ENCODE data around the gene SEMA3B. TPM values are rescaled to one million over a fixed set of nuclear protein-coding genes. Genes with fewer than 3 reads are reported as not detected.
A peak's percentile ranks its signal among the peaks of the same experiment; 100 is the strongest.

The SEMA3B gene
- total RNA-seq, 5 donors from 2014 or later (not counting 1 experiment from before 2014, with no cell fraction given), result 0.33 to 2.5 (median 1.5) TPM

- Histone ChIP-seq H3K9me3 (no peaks in the 10 kb centered on the region), H3K4me1 (ENCODE audit: control insufficient read depth in 1 of 2, extremely low read depth in 1 of 2, insufficient read depth in 2 of 2, low read length in 2 of 2) (peaks cover 48 to 100% of the 10 kb centered on the region in 2 experiments), H3K36me3 (ENCODE audit: control insufficient read depth in 2 of 2, extremely low read depth in 1 of 2, insufficient read depth in 1 of 2, low read length in 1 of 2) (peaks cover 4 to 47% of the 10 kb centered on the region in 2 donors), H3K4me3 (ENCODE audit: control insufficient read depth in 1 of 2, extremely low read depth in 1 of 2, low read length in 1 of 2) (peak overlapping the region; percentile 40 to 58), H3K27ac (ENCODE audit: low read length) (peak overlapping the region; percentile 82), H3K27me3 (replicated peaks in 1 of 2; ENCODE audit: control insufficient read depth in 2 of 2, extremely low read depth in 1 of 2, insufficient read depth in 2 of 2, low read length in 1 of 2) (no peaks in the 10 kb centered on the region)
- DNase-seq, result no peak
- no peaks in the 10 kb centered on the region for H3K27me3 Mint-ChIP-seq
- peaks cover 2% of the 10 kb centered on the region for H3K36me3 Mint-ChIP-seq
- no peaks in the 10 kb centered on the region for H3K9me3 Mint-ChIP-seq
- peak overlapping the region; percentile 71 to 78 (median 75) for H3K4me3 Mint-ChIP-seq
- ChIA-PET CTCF (no interaction called here), POLR2A (no interaction called here)
- peak overlapping the region; percentile 88 to 93 for H3K27ac Mint-ChIP-seq
- no peak for ATAC-seq (replicated peaks in 1 of 4)
- H3K4me1 Mint-ChIP-seq, result peaks cover 85 to 88% (median 85%) of the 10 kb centered on the region in 3 donors
- 92% methylated on average over 6 of the region's 16 CpGs for WGBS (ENCODE audit: insufficient coverage)
Observed at GRCh38 chr3:50245251-50245745, 23.6 kb upstream of the SEMA3B start.

GRCh38 chr3:50245831-50246516, 23.0 kb upstream of the SEMA3B start:
- Histone ChIP-seq H3K27ac (ENCODE audit: low read length) (peak overlapping the region; percentile 82), H3K27me3 (replicated peaks in 1 of 2; ENCODE audit: control insufficient read depth in 2 of 2, extremely low read depth in 1 of 2, insufficient read depth in 2 of 2, low read length in 1 of 2) (no peaks in the 10 kb centered on the region), H3K9me3 (no peaks in the 10 kb centered on the region), H3K36me3 (ENCODE audit: control insufficient read depth in 2 of 2, extremely low read depth in 1 of 2, insufficient read depth in 1 of 2, low read length in 1 of 2) (peaks cover 5 to 48% of the 10 kb centered on the region in 2 donors), H3K4me1 (ENCODE audit: control insufficient read depth in 1 of 2, extremely low read depth in 1 of 2, insufficient read depth in 2 of 2, low read length in 2 of 2) (peaks cover 44 to 100% of the 10 kb centered on the region in 2 experiments), H3K4me3 (ENCODE audit: control insufficient read depth in 1 of 2, extremely low read depth in 1 of 2, low read length in 1 of 2) (peak overlapping the region; percentile 40 to 58)
- no peaks in the 10 kb centered on the region for H3K9me3 Mint-ChIP-seq
- WGBS (ENCODE audit: insufficient coverage), result 2% methylated on average over 15 of the region's 25 CpGs
- peaks cover 84 to 89% (median 87%) of the 10 kb centered on the region in 3 donors for H3K4me1 Mint-ChIP-seq
- H3K27ac Mint-ChIP-seq, result peak overlapping the region; percentile 88 to 93
- ATAC-seq (replicated peaks in 1 of 4) (peak; percentile 84 to 92 (median 87)), DNase-seq (peak; percentile 84 to 99 (median 95))
- peaks cover 3% of the 10 kb centered on the region for H3K36me3 Mint-ChIP-seq
- POLR2A ChIA-PET, result interaction anchor here (0.8 to 1.4 kb wide), 3 partner anchors 7 to 51 kb away, joined by 3 to 8 read pairs (median 4); partner anchors contain the start of gene GNAI2 (in 1 of the 2)
- H3K27me3 Mint-ChIP-seq, result no peaks in the 10 kb centered on the region
- H3K4me3 Mint-ChIP-seq, result peak overlapping the region; percentile 71 to 78 (median 75)
- CTCF ChIA-PET, result interaction anchor here (0.6 to 1.9 kb wide), 31 partner anchors 8 to 1139 kb away, joined by 3 to 60 read pairs (median 4); partner anchors contain the start of genes GNAI2 (in 1 of the 2), HYAL3 (in 1 of the 2), IFRD2 (in 1 of the 2) and MANF (in 1 of the 2)

- H3K4me1 Mint-ChIP-seq, result peaks cover 85 to 89% (median 87%) of the 10 kb centered on the region in 3 donors
- peak overlapping the region; percentile 88 to 93 for H3K27ac Mint-ChIP-seq
Observed at GRCh38 chr3:50246517-50246954, 22.4 kb upstream of the SEMA3B start.

GRCh38 chr3:50248387-50248786, 20.6 kb upstream of the SEMA3B start:
- ATAC-seq (replicated peaks in 1 of 4) (no peak), DNase-seq (no peak)

More at GRCh38 chr3:50246517-50246954, 22.4 kb upstream of the SEMA3B start:
- 2% methylated on average over 6 of the region's 10 CpGs for WGBS (ENCODE audit: insufficient coverage)
- Histone ChIP-seq H3K27me3 (replicated peaks in 1 of 2; ENCODE audit: control insufficient read depth in 2 of 2, extremely low read depth in 1 of 2, insufficient read depth in 2 of 2, low read length in 1 of 2) (no peaks in the 10 kb centered on the region), H3K9me3 (no peaks in the 10 kb centered on the region), H3K36me3 (ENCODE audit: control insufficient read depth in 2 of 2, extremely low read depth in 1 of 2, insufficient read depth in 1 of 2, low read length in 1 of 2) (peaks cover 5 to 48% of the 10 kb centered on the region in 2 donors), H3K27ac (ENCODE audit: low read length) (peak overlapping the region; percentile 82), H3K4me3 (ENCODE audit: control insufficient read depth in 1 of 2, extremely low read depth in 1 of 2, low read length in 1 of 2) (peak overlapping the region; percentile 40 to 58), H3K4me1 (ENCODE audit: control insufficient read depth in 1 of 2, extremely low read depth in 1 of 2, insufficient read depth in 2 of 2, low read length in 2 of 2) (peaks cover 39 to 100% of the 10 kb centered on the region in 2 experiments)
- ATAC-seq (replicated peaks in 1 of 4) (peak; percentile 83 to 91 (median 88)), DNase-seq (peak; percentile 48 to 90 (median 79))
- H3K36me3 Mint-ChIP-seq, result peaks cover 7% of the 10 kb centered on the region
- H3K9me3 Mint-ChIP-seq, result no peaks in the 10 kb centered on the region
- peak overlapping the region; percentile 71 to 78 (median 75) for H3K4me3 Mint-ChIP-seq
- ChIA-PET CTCF (interaction anchor here (0.6 to 1.9 kb wide), 32 partner anchors 9 to 1139 kb away, joined by 3 to 60 read pairs (median 4); partner anchors contain the start of genes GNAI2 (in 1 of the 2), HYAL3 (in 1 of the 2), IFRD2 (in 1 of the 2) and MANF (in 1 of the 2)), POLR2A (interaction anchor here (0.8 to 1.4 kb wide), 4 partner anchors 8 to 52 kb away, joined by 3 to 8 read pairs (median 4); partner anchors contain the start of gene GNAI2 (in 1 of the 2))
- no peaks in the 10 kb centered on the region for H3K27me3 Mint-ChIP-seq

GRCh38 chr3:50249457-50249856, 19.5 kb upstream of the SEMA3B start:
- DNase-seq (no peak), ATAC-seq (replicated peaks in 1 of 4) (no peak)
- Histone ChIP-seq H3K27ac (ENCODE audit: low read length) (no peak overlapping the region), H3K9me3 (no peaks in the 10 kb centered on the region), H3K36me3 (ENCODE audit: control insufficient read depth in 2 of 2, extremely low read depth in 1 of 2, insufficient read depth in 1 of 2, low read length in 1 of 2) (peaks cover 9 to 64% of the 10 kb centered on the region in 2 donors), H3K27me3 (replicated peaks in 1 of 2; ENCODE audit: control insufficient read depth in 2 of 2, extremely low read depth in 1 of 2, insufficient read depth in 2 of 2, low read length in 1 of 2) (no peaks in the 10 kb centered on the region), H3K4me3 (ENCODE audit: control insufficient read depth in 1 of 2, extremely low read depth in 1 of 2, low read length in 1 of 2) (no peak overlapping the region), H3K4me1 (ENCODE audit: control insufficient read depth in 1 of 2, extremely low read depth in 1 of 2, insufficient read depth in 2 of 2, low read length in 2 of 2) (peaks cover 19 to 91% of the 10 kb centered on the region in 2 experiments)
- H3K9me3 Mint-ChIP-seq, result no peaks in the 10 kb centered on the region
- peaks cover 15% of the 10 kb centered on the region for H3K36me3 Mint-ChIP-seq
- H3K27ac Mint-ChIP-seq, result peak overlapping the region in 1 of 2 donors; percentile 34
- peaks cover 63 to 71% (median 71%) of the 10 kb centered on the region in 3 donors for H3K4me1 Mint-ChIP-seq
- ChIA-PET CTCF (interaction anchor here (0.8 to 1.8 kb wide), 3 partner anchors 8 to 57 kb away, joined by 3 to 8 read pairs (median 3); no protein-coding TSS in a partner anchor), POLR2A (interaction anchor here in 1 of 2 donors (1.1 kb wide), 1 partner anchor 14 kb away, joined by 3 read pairs; no protein-coding TSS in a partner anchor)
- no peak overlapping the region for H3K4me3 Mint-ChIP-seq
- 100% methylated on average over 4 of the region's 5 CpGs for WGBS (ENCODE audit: insufficient coverage)
- H3K27me3 Mint-ChIP-seq, result no peaks in the 10 kb centered on the region

More at GRCh38 chr3:50248387-50248786, 20.6 kb upstream of the SEMA3B start:
- CTCF ChIA-PET, result interaction anchor here in 1 of 2 donors (0.6 to 1.8 kb wide), 2 partner anchors 11 to 22 kb away, joined by 5 to 8 read pairs; no protein-coding TSS in a partner anchor
- no peaks in the 10 kb centered on the region for H3K9me3 Mint-ChIP-seq
- Histone ChIP-seq H3K36me3 (ENCODE audit: control insufficient read depth in 2 of 2, extremely low read depth in 1 of 2, insufficient read depth in 1 of 2, low read length in 1 of 2) (peaks cover 5 to 61% of the 10 kb centered on the region in 2 donors), H3K4me1 (ENCODE audit: control insufficient read depth in 1 of 2, extremely low read depth in 1 of 2, insufficient read depth in 2 of 2, low read length in 2 of 2) (peaks cover 21 to 97% of the 10 kb centered on the region in 2 experiments), H3K9me3 (no peaks in the 10 kb centered on the region), H3K27me3 (replicated peaks in 1 of 2; ENCODE audit: control insufficient read depth in 2 of 2, extremely low read depth in 1 of 2, insufficient read depth in 2 of 2, low read length in 1 of 2) (no peaks in the 10 kb centered on the region), H3K27ac (ENCODE audit: low read length) (peak overlapping the region; percentile 45), H3K4me3 (ENCODE audit: control insufficient read depth in 1 of 2, extremely low read depth in 1 of 2, low read length in 1 of 2) (no peak overlapping the region)
- H3K27ac Mint-ChIP-seq, result peak overlapping the region; percentile 78 to 88
- H3K4me1 Mint-ChIP-seq, result peaks cover 69 to 74% (median 72%) of the 10 kb centered on the region in 3 donors
- H3K36me3 Mint-ChIP-seq, result peaks cover 10% of the 10 kb centered on the region
- H3K27me3 Mint-ChIP-seq, result no peaks in the 10 kb centered on the region
- peak overlapping the region in 1 of 3 donors; percentile 55 for H3K4me3 Mint-ChIP-seq
- WGBS (ENCODE audit: insufficient coverage), result 67% methylated on average over 3 of the region's 3 CpGs
- POLR2A ChIA-PET, result no interaction called here

GRCh38 chr3:50250514-50250913, 18.4 kb upstream of the SEMA3B start:
- DNase-seq, result no peak
- Histone ChIP-seq H3K27me3 (replicated peaks in 1 of 2; ENCODE audit: control insufficient read depth in 2 of 2, extremely low read depth in 1 of 2, insufficient read depth in 2 of 2, low read length in 1 of 2) (no peaks in the 10 kb centered on the region), H3K36me3 (ENCODE audit: control insufficient read depth in 2 of 2, extremely low read depth in 1 of 2, insufficient read depth in 1 of 2, low read length in 1 of 2) (peaks cover 14 to 73% of the 10 kb centered on the region in 2 donors), H3K27ac (ENCODE audit: low read length) (no peak overlapping the region), H3K9me3 (no peaks in the 10 kb centered on the region), H3K4me3 (ENCODE audit: control insufficient read depth in 1 of 2, extremely low read depth in 1 of 2, low read length in 1 of 2) (no peak overlapping the region), H3K4me1 (ENCODE audit: control insufficient read depth in 1 of 2, extremely low read depth in 1 of 2, insufficient read depth in 2 of 2, low read length in 2 of 2) (peaks cover 16 to 81% of the 10 kb centered on the region in 2 experiments)
- no peak for ATAC-seq (replicated peaks in 1 of 4)
- Mint-ChIP-seq H3K9me3 (no peaks in the 10 kb centered on the region), H3K4me3 (peak overlapping the region in 1 of 3 donors; percentile 10), H3K27me3 (no peaks in the 10 kb centered on the region), H3K4me1 (peaks cover 53 to 64% (median 63%) of the 10 kb centered on the region in 3 donors), H3K27ac (peak overlapping the region; percentile 36 to 62), H3K36me3 (peaks cover 15% of the 10 kb centered on the region)
- WGBS (ENCODE audit: insufficient coverage), result no CpG with 5 or more reads among the region's 4 CpGs
- CTCF ChIA-PET, result interaction anchor here (0.5 to 0.9 kb wide), 4 partner anchors 8 to 26 kb away, joined by 3 to 7 read pairs (median 3); no protein-coding TSS in a partner anchor
- POLR2A ChIA-PET, result interaction anchor here in 1 of 2 donors (1.1 kb wide), 1 partner anchor 15 kb away, joined by 3 read pairs; no protein-coding TSS in a partner anchor
